ENCODE data around the gene TNFRSF6B. TPM values are rescaled to one million over a fixed set of nuclear protein-coding genes. Genes with fewer than 3 reads are reported as not detected.

TNFRSF6B gene
- total RNA-seq, 3 donors from 2014 or later (not counting 1 experiment from before 2014, with no cell fraction given): not detected

GRCh38 chr20:63661959-63662812 is 34.3 kb upstream of the TNFRSF6B start:
- H3K27me3 Mint-ChIP-seq (ENCODE audit: low read depth in 2 of 2): no peaks in the 10 kb centered on the region
- H3K36me3 ChIP-seq (ENCODE audit: control insufficient read depth, insufficient read depth, low read length): peaks cover 13% of the 10 kb centered on the region
- no peak for DNase-seq
- peaks cover 22 to 24% of the 10 kb centered on the region in 2 donors for H3K4me1 Mint-ChIP-seq
- no peak overlapping the region for H3K27ac ChIP-seq (ENCODE audit: low read length)
- no peaks in the 10 kb centered on the region for H3K9me3 Mint-ChIP-seq
- peaks cover 20% of the 10 kb centered on the region for H3K4me1 ChIP-seq (ENCODE audit: control insufficient read depth, insufficient read depth, low read length)
- TF ChIP-seq, protein P1, sequence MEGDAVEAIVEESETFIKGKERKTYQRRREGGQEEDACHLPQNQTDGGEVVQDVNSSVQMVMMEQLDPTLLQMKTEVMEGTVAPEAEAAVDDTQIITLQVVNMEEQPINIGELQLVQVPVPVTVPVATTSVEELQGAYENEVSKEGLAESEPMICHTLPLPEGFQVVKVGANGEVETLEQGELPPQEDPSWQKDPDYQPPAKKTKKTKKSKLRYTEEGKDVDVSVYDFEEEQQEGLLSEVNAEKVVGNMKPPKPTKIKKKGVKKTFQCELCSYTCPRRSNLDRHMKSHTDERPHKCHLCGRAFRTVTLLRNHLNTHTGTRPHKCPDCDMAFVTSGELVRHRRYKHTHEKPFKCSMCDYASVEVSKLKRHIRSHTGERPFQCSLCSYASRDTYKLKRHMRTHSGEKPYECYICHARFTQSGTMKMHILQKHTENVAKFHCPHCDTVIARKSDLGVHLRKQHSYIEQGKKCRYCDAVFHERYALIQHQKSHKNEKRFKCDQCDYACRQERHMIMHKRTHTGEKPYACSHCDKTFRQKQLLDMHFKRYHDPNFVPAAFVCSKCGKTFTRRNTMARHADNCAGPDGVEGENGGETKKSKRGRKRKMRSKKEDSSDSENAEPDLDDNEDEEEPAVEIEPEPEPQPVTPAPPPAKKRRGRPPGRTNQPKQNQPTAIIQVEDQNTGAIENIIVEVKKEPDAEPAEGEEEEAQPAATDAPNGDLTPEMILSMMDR (IDR thresholded peaks at IDR 0.05): no peak
- intact Hi-C loops (cut with micrococcal nuclease): no loop called here
- H3K27ac Mint-ChIP-seq: no peak overlapping the region
- WGBS (ENCODE audit: insufficient coverage): 94% methylated on average over 33 of the region's 33 CpGs
- H3K4me3 ChIP-seq (ENCODE audit: low read length): no peak overlapping the region
- H3K4me3 Mint-ChIP-seq: no peak overlapping the region
- no peaks in the 10 kb centered on the region for H3K27me3 ChIP-seq (ENCODE audit: control insufficient read depth, insufficient read depth, low read length)
- no peaks in the 10 kb centered on the region for H3K9me3 ChIP-seq (ENCODE audit: control insufficient read depth, insufficient read depth, low read length)
- no peak for ATAC-seq
- no peaks in the 10 kb centered on the region for H3K36me3 Mint-ChIP-seq

DNA sequence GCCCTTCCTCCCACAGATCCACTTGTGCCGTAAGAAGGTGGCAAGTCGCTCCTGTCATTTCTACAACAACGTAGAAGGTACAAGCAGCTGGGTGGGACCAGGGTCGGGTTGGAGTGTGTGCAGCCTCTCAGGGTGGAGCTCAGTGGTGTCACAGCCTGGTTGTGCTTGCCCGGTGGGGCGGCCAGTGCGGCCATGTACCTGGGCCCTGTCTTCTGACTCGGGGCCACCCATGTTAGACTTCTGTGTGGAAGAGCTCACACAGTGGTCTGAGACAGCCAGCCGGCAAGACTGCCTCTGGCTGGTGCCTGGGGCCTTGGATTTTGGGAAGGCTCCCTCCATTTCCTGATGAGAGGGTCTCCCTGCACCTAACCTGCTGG is 33.7 kb upstream of the TNFRSF6B start:
- no peak for DNase-seq
- Histone ChIP-seq H3K27me3 (ENCODE audit: control insufficient read depth, insufficient read depth, low read length) (no peaks in the 10 kb centered on the region), H3K36me3 (ENCODE audit: control insufficient read depth, insufficient read depth, low read length) (peaks cover 17% of the 10 kb centered on the region), H3K27ac (ENCODE audit: low read length) (no peak overlapping the region), H3K4me3 (ENCODE audit: low read length) (no peak overlapping the region), H3K9me3 (ENCODE audit: control insufficient read depth, insufficient read depth, low read length) (no peaks in the 10 kb centered on the region), H3K4me1 (ENCODE audit: control insufficient read depth, insufficient read depth, low read length) (peaks cover 14% of the 10 kb centered on the region)
- no peak for ATAC-seq
- no peak overlapping the region for H3K4me3 Mint-ChIP-seq
- WGBS (ENCODE audit: insufficient coverage): 95% methylated on average over 9 of the region's 9 CpGs
- no peak overlapping the region for H3K27ac Mint-ChIP-seq
- no peaks in the 10 kb centered on the region for H3K36me3 Mint-ChIP-seq
- peaks cover 18 to 21% of the 10 kb centered on the region in 2 donors for H3K4me1 Mint-ChIP-seq
- H3K27me3 Mint-ChIP-seq (ENCODE audit: low read depth in 2 of 2): no peaks in the 10 kb centered on the region
- TF ChIP-seq, protein P1 (IDR thresholded peaks at IDR 0.05): no peak
- intact Hi-C loops (cut with micrococcal nuclease): no loop called here
- no peaks in the 10 kb centered on the region for H3K9me3 Mint-ChIP-seq

GRCh38 chr20:63663332-63664066 is 33.0 kb upstream of the TNFRSF6B start:
- Mint-ChIP-seq H3K36me3 (no peaks in the 10 kb centered on the region), H3K27me3 (ENCODE audit: low read depth in 2 of 2) (no peaks in the 10 kb centered on the region), H3K9me3 (no peaks in the 10 kb centered on the region), H3K27ac (no peak overlapping the region), H3K4me3 (peak overlapping the region; percentile 4), H3K4me1 (peaks cover 11 to 14% of the 10 kb centered on the region in 2 donors)
- H3K36me3 ChIP-seq (ENCODE audit: control insufficient read depth, insufficient read depth, low read length): peaks cover 17% of the 10 kb centered on the region
- intact Hi-C loops (cut with micrococcal nuclease): no loop called here
- ATAC-seq (no peak), DNase-seq (no peak)
- H3K27ac ChIP-seq (ENCODE audit: low read length): no peak overlapping the region
- 96% methylated on average over 26 of the region's 26 CpGs for WGBS (ENCODE audit: insufficient coverage)
- H3K4me3 ChIP-seq (ENCODE audit: low read length): no peak overlapping the region
- H3K9me3 ChIP-seq (ENCODE audit: control insufficient read depth, insufficient read depth, low read length): no peaks in the 10 kb centered on the region
- H3K27me3 ChIP-seq (ENCODE audit: control insufficient read depth, insufficient read depth, low read length): no peaks in the 10 kb centered on the region
- peaks cover 10% of the 10 kb centered on the region for H3K4me1 ChIP-seq (ENCODE audit: control insufficient read depth, insufficient read depth, low read length)
- TF ChIP-seq, protein P1 (IDR thresholded peaks at IDR 0.05): no peak

Measured in natural killer cell (primary cell).